ENCODE data around the gene CPT1B.

DNA sequence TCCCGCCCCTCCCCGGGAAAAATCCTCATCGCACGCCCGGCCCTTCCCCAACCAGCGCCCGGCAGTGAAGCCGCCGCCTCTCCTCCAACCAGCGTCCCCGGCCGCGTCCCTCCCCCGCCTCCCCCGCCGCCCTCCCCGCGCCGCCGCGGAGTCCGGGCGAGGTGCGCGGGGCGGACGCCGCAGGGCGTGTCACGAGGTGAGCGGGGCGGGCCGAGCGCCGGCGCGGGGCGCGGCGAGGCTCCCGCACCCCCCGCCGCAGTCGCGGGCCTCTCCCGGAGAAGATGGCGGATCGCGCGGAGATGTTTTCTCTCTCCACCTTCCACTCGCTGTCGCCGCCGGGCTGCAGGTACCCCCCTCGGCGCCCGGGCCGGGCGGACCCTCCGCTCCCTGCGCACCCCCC is 22.3 kb upstream of the CPT1B start, which contains the start of gene MAPK8IP2:
- TF ChIP-seq SUZ12 (IDR thresholded peaks at IDR 0.05; ENCODE audit: extremely low read depth, insufficient read depth, insufficient read length) (no peak), ZNF274 (IDR thresholded peaks at IDR 0.05; ENCODE audit: low read depth, low read length) (no peak)

All from NT2/D1 (cell line).